GM19099 (cell line): ENCODE results near the gene LIPK.

ENCODE experiments used
- POLR2A ChIP-seq: IDR thresholded peaks from 3 replicates; pipeline ENCODE4 v1.6.1; 2011; ENCODE audit warnings: low read depth; ENCODE audit not compliant: insufficient read length; ENCODE audit errors: extremely low read depth

The LIPK gene

GRCh38 chr10:88759366-88760101 is 53.5 kb downstream of the LIPK start, which contains the start of gene LIPN:
TSS of gene LIPN (plus strand) at chr10:88760020. CDS start at chr10:88761406, 1,386 bp downstream.
- TF ChIP-seq POLR2A = no peak

GRCh38 chr10:88762906-88763305 is 56.9 kb downstream of the LIPK start:
- TF ChIP-seq POLR2A = no peak

GRCh38 chr10:88763441-88763840 is 57.4 kb downstream of the LIPK start:
- no peak for TF ChIP-seq POLR2A

- TF ChIP-seq POLR2A = no peak
These were observed 58.1 kb downstream of the LIPK start for GRCh38 chr10:88764110-88764509.

- TF ChIP-seq POLR2A = no peak
These were observed 59.8 kb downstream of the LIPK start for GRCh38 chr10:88765816-88766215.

GRCh38 chr10:88769384-88769783 is 63.3 kb downstream of the LIPK start:
- no peak for TF ChIP-seq POLR2A

- no peak for TF ChIP-seq POLR2A
These were observed 75.2 kb downstream of the LIPK start for GRCh38 chr10:88781206-88781605.

GRCh38 chr10:88782222-88782621 is 76.2 kb downstream of the LIPK start:
- TF ChIP-seq POLR2A = no peak

- TF ChIP-seq POLR2A = no peak
These were observed 77.7 kb downstream of the LIPK start for GRCh38 chr10:88783724-88784123.

GRCh38 chr10:88786032-88786770 is 80.2 kb downstream of the LIPK start:
- no peak for TF ChIP-seq POLR2A

- no peak for TF ChIP-seq POLR2A
These were observed 81.4 kb downstream of the LIPK start for GRCh38 chr10:88787463-88787862.

- TF ChIP-seq POLR2A = no peak
These were observed 82.9 kb downstream of the LIPK start for GRCh38 chr10:88788924-88789323.

GRCh38 chr10:88791924-88792323 is 85.9 kb downstream of the LIPK start:
- TF ChIP-seq POLR2A = no peak

GRCh38 chr10:88792661-88793060 is 86.6 kb downstream of the LIPK start:
- no peak for TF ChIP-seq POLR2A

GRCh38 chr10:88793712-88794299 is 87.8 kb downstream of the LIPK start:
- TF ChIP-seq POLR2A = no peak

GRCh38 chr10:88794731-88795130 is 88.7 kb downstream of the LIPK start:
- no peak for TF ChIP-seq POLR2A
